Measurements from ENCODE around the gene TEF. TPM values are rescaled to one million over a fixed set of nuclear protein-coding genes. Genes with fewer than 3 reads are reported as not detected.

TEF gene
- total RNA-seq, 1 experiment from 2014 or later: 2.2 TPM

DNA sequence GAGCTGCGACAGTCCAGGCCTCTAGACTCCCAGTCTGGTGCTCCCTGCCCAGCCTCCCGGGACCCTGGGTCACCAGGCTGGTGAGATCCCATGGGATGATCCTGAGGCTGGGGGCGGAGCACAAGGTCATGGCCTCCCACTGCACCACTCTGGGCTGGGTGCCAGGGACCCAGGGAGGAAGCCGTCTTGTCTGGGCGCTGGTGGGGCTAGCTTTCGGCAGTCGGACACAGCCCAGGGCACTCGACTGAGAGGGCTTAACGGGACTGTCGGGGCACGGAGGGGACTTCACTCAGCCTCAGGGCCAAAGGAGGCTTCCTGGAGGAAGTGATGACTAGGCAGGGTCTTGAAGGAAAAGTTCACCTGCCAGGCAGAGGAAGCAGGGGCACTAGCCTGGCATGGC, 41.4 kb upstream of the TEF start:
- Mint-ChIP-seq H3K4me3 (ENCODE audit: unreplicated experiment) (no peak overlapping the region), H3K9me3 (ENCODE audit: unreplicated experiment) (no peaks in the 10 kb centered on the region), H3K36me3 (ENCODE audit: insufficient read depth, unreplicated experiment) (peaks cover 64% of the 10 kb centered on the region), H3K27me3 (ENCODE audit: insufficient read depth, unreplicated experiment) (no peaks in the 10 kb centered on the region), H3K4me1 (ENCODE audit: insufficient read depth, unreplicated experiment) (no peaks in the 10 kb centered on the region), H3K27ac (ENCODE audit: low read depth, unreplicated experiment) (no peak overlapping the region)
- intact Hi-C loops (cut with micrococcal nuclease): no loop called here
- ChIA-PET CTCF (no interaction called here), POLR2A (no interaction called here)
- TF ChIP-seq, protein P1, sequence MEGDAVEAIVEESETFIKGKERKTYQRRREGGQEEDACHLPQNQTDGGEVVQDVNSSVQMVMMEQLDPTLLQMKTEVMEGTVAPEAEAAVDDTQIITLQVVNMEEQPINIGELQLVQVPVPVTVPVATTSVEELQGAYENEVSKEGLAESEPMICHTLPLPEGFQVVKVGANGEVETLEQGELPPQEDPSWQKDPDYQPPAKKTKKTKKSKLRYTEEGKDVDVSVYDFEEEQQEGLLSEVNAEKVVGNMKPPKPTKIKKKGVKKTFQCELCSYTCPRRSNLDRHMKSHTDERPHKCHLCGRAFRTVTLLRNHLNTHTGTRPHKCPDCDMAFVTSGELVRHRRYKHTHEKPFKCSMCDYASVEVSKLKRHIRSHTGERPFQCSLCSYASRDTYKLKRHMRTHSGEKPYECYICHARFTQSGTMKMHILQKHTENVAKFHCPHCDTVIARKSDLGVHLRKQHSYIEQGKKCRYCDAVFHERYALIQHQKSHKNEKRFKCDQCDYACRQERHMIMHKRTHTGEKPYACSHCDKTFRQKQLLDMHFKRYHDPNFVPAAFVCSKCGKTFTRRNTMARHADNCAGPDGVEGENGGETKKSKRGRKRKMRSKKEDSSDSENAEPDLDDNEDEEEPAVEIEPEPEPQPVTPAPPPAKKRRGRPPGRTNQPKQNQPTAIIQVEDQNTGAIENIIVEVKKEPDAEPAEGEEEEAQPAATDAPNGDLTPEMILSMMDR (IDR thresholded peaks at IDR 0.05; ENCODE audit: unreplicated experiment): no peak
- no TSS peak for BruUV-seq (replicated peaks)
- no peak for DNase-seq (ENCODE audit: unreplicated experiment)

DNA sequence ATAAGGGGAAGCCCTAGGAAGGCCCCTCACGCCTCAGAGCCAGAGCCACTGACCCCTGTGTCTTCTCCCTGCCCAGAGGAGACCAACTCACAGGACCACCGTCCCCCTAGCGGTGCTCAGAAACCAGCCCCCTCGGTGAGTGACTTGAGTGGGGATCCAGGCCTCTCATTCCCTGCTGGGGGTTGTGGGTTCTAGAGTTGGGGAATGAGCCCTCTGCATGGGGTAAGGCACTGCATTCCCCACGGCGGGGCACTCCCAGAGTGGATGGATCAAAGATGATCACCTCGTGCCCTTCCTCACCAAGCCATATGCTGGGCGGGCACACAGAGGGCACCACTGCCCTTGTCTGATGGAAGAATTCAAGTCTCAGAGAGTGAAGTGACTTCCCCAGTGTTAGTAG, 40.7 kb upstream of the TEF start:
- Mint-ChIP-seq H3K36me3 (ENCODE audit: insufficient read depth, unreplicated experiment) (peaks cover 65% of the 10 kb centered on the region), H3K9me3 (ENCODE audit: unreplicated experiment) (no peaks in the 10 kb centered on the region), H3K4me1 (ENCODE audit: insufficient read depth, unreplicated experiment) (no peaks in the 10 kb centered on the region), H3K27me3 (ENCODE audit: insufficient read depth, unreplicated experiment) (no peaks in the 10 kb centered on the region), H3K27ac (ENCODE audit: low read depth, unreplicated experiment) (no peak overlapping the region), H3K4me3 (ENCODE audit: unreplicated experiment) (no peak overlapping the region)
- intact Hi-C loops (cut with micrococcal nuclease): no loop called here
- no peak for DNase-seq (ENCODE audit: unreplicated experiment)
- no TSS peak for BruUV-seq (replicated peaks)
- POLR2A ChIA-PET: no interaction called here
- CTCF ChIA-PET: no interaction called here
- TF ChIP-seq, protein P1 (IDR thresholded peaks at IDR 0.05; ENCODE audit: unreplicated experiment): no peak

DNA sequence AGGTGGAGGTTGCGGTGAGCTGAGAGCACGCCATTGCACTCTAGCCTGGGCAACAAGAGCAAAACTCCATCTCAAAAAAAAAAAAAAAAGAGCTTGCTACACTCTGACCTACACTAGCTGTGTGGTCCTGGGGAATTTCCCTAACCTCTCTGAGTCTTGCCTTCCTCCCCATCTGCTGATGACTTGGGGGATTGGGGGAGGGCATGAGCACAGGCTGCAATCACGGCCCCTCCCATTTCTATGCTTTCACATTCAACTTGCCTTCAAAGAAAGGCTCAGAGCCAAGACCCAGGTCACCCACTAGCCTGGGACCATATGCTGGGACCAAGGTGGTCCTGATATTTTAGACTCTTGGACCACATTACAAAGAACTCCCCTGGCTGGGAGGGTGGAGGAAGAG, 39.8 kb upstream of the TEF start:
- intact Hi-C loops (cut with micrococcal nuclease): no loop called here
- H3K4me1 Mint-ChIP-seq (ENCODE audit: insufficient read depth, unreplicated experiment): no peaks in the 10 kb centered on the region
- ChIA-PET POLR2A (no interaction called here), CTCF (no interaction called here)
- TF ChIP-seq, protein P1 (IDR thresholded peaks at IDR 0.05; ENCODE audit: unreplicated experiment): no peak
- DNase-seq (ENCODE audit: unreplicated experiment): no peak
- no peak overlapping the region for H3K4me3 Mint-ChIP-seq (ENCODE audit: unreplicated experiment)
- H3K27ac Mint-ChIP-seq (ENCODE audit: low read depth, unreplicated experiment): no peak overlapping the region
- no TSS peak for BruUV-seq (replicated peaks)
- peaks cover 66% of the 10 kb centered on the region for H3K36me3 Mint-ChIP-seq (ENCODE audit: insufficient read depth, unreplicated experiment)
- no peaks in the 10 kb centered on the region for H3K27me3 Mint-ChIP-seq (ENCODE audit: insufficient read depth, unreplicated experiment)
- H3K9me3 Mint-ChIP-seq (ENCODE audit: unreplicated experiment): no peaks in the 10 kb centered on the region

DNA sequence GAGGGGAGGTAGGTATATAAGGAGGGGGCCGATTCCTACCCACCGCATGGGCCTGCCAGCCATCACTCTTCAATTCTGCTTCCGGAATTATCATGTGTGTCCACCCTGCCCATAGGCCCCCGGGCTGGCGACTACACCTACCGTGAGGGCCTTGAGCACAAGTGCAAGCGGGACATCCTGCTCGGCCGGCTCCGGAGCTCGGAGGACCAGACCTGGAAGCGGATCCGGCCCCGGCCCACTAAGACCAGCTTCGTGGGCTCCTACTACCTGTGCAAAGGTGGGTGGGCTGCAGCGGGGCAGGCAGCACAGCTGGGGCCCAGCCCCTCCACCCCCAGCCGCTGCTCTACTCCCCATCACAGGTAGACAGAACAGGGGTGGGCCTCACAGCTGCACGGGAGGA, 38.4 kb upstream of the TEF start:
- peaks cover 75% of the 10 kb centered on the region for H3K36me3 Mint-ChIP-seq (ENCODE audit: insufficient read depth, unreplicated experiment)
- H3K9me3 Mint-ChIP-seq (ENCODE audit: unreplicated experiment): no peaks in the 10 kb centered on the region
- H3K27me3 Mint-ChIP-seq (ENCODE audit: insufficient read depth, unreplicated experiment): no peaks in the 10 kb centered on the region
- no peak overlapping the region for H3K27ac Mint-ChIP-seq (ENCODE audit: low read depth, unreplicated experiment)
- TF ChIP-seq, protein P1 (IDR thresholded peaks at IDR 0.05; ENCODE audit: unreplicated experiment): no peak
- ChIA-PET CTCF (no interaction called here), POLR2A (no interaction called here)
- no peaks in the 10 kb centered on the region for H3K4me1 Mint-ChIP-seq (ENCODE audit: insufficient read depth, unreplicated experiment)
- no peak for DNase-seq (ENCODE audit: unreplicated experiment)
- H3K4me3 Mint-ChIP-seq (ENCODE audit: unreplicated experiment): no peak overlapping the region
- no TSS peak for BruUV-seq (replicated peaks)
- intact Hi-C loops (cut with micrococcal nuclease): no loop called here

All from MCF 10A (cell line).